ENCODE data around the gene WSB2.

The WSB2 gene

GRCh38 chr12:117985182-117985581 is 75.8 kb downstream of the WSB2 start:
- Histone ChIP-seq H3K4me1 (ENCODE audit: insufficient read depth, low read length, severe bottlenecking) (no peaks in the 10 kb centered on the region), H3K9me2 (ENCODE audit: low read depth, low read length) (no peaks in the 10 kb centered on the region), H3K4me2 (ENCODE audit: low read length) (no peak overlapping the region), H3K4me3 (ENCODE audit: low read depth, low read length, poor library complexity, severe bottlenecking) (no peak overlapping the region), H2AFZ (ENCODE audit: low read length) (no peak overlapping the region), H3K9me3 (ENCODE audit: low read length) (0 out of 2 replicates have a peak, but pooled peaks cover 2% of the 10 kb centered on the region), H3K36me3 (ENCODE audit: insufficient read depth, low read length) (no peaks in the 10 kb centered on the region), H4K20me1 (ENCODE audit: insufficient read depth, low read length) (no peaks in the 10 kb centered on the region), H3K79me2 (ENCODE audit: insufficient read depth, low read length) (no peaks in the 10 kb centered on the region), H3K9ac (ENCODE audit: low read length) (no peak overlapping the region), H3F3A (ENCODE audit: insufficient read depth, low read length) (no peaks in the 10 kb centered on the region), H3K27ac (ENCODE audit: low read depth, low read length, poor library complexity, severe bottlenecking) (no peak overlapping the region), H3K27me3 (ENCODE audit: insufficient read depth, low read length) (0 out of 2 replicates have a peak, but pooled peaks cover 3% of the 10 kb centered on the region)
- TF ChIP-seq EZH2 (IDR thresholded peaks at IDR 0.05; ENCODE audit: borderline replicate concordance, low read length) = no peak
- no peak for TF ChIP-seq CTCF (IDR thresholded peaks at IDR 0.05; ENCODE audit: low read length)
